ENCODE measurements around the gene KIF7. TPM values are rescaled to one million over a fixed set of nuclear protein-coding genes. Genes with fewer than 3 reads are reported as not detected.

The KIF7 gene
- polyA plus RNA-seq, 1 donor from 2014 or later: 5.2 TPM

- H3K9me3 ChIP-seq (ENCODE audit: low read length): no peaks in the 10 kb centered on the region
- H3K79me2 ChIP-seq (replicated peaks; ENCODE audit: insufficient read depth, low read length): no peaks in the 10 kb centered on the region
- H3K4me2 ChIP-seq (ENCODE audit: low read length): no peak overlapping the region
- peaks cover 8% of the 10 kb centered on the region for H3K36me3 ChIP-seq (ENCODE audit: insufficient read depth, low read length)
- H2AFZ ChIP-seq (ENCODE audit: low read depth, low read length): no peak overlapping the region
- H4K20me1 ChIP-seq (ENCODE audit: insufficient read depth): no peaks in the 10 kb centered on the region
- TF ChIP-seq REST (IDR thresholded peaks at IDR 0.05; ENCODE audit: borderline replicate concordance): no peak
- no peak for TF ChIP-seq TAF1 (IDR thresholded peaks at IDR 0.05; ENCODE audit: low read depth)
- no peak for TF ChIP-seq SMC3 (conservative IDR thresholded peaks at IDR 0.05; ENCODE audit: poor library complexity)
- TF ChIP-seq CTCF (IDR thresholded peaks at IDR 0.05; ENCODE audit: poor library complexity, severe bottlenecking): no peak
- TF ChIP-seq RAD21 (conservative IDR thresholded peaks at IDR 0.05): no peak
- TF ChIP-seq EZH2 (IDR thresholded peaks at IDR 0.05; ENCODE audit: borderline replicate concordance, insufficient read depth, low read length, poor library complexity, severe bottlenecking): no peak
- no peak for TF ChIP-seq MXI1 (conservative IDR thresholded peaks at IDR 0.05; ENCODE audit: poor library complexity, severe bottlenecking)
- no peak for TF ChIP-seq POLR2AphosphoS5 (IDR thresholded peaks at IDR 0.05)
- TF ChIP-seq EP300 (conservative IDR thresholded peaks at IDR 0.05; ENCODE audit: poor library complexity, severe bottlenecking): no peak
- no peaks in the 10 kb centered on the region for H3K27me3 ChIP-seq (ENCODE audit: insufficient read depth, low read depth, low read length)
- no peaks in the 10 kb centered on the region for H3K9me2 ChIP-seq (ENCODE audit: insufficient read depth, low read length)
- no peaks in the 10 kb centered on the region for H3F3A ChIP-seq (ENCODE audit: insufficient read depth, low read length, poor library complexity, severe bottlenecking)
- no peak overlapping the region for H3K27ac ChIP-seq (ENCODE audit: low read length)
- H3K4me3 ChIP-seq (ENCODE audit: low read length): no peak overlapping the region
- no peak overlapping the region for H3K9ac ChIP-seq (ENCODE audit: low read length)
These were observed 22.5 kb downstream of the KIF7 start for GRCh38 chr15:89632563-89633430.

- H4K20me1 ChIP-seq (ENCODE audit: insufficient read depth): no peaks in the 10 kb centered on the region
- H3K36me3 ChIP-seq (ENCODE audit: insufficient read depth, low read length): peaks cover 8% of the 10 kb centered on the region
- H3K4me2 ChIP-seq (ENCODE audit: low read length): no peak overlapping the region
- H3K9me2 ChIP-seq (ENCODE audit: insufficient read depth, low read length): no peaks in the 10 kb centered on the region
- no peak overlapping the region for H3K4me3 ChIP-seq (ENCODE audit: low read length)
- no peaks in the 10 kb centered on the region for H3K79me2 ChIP-seq (replicated peaks; ENCODE audit: insufficient read depth, low read length)
- H2AFZ ChIP-seq (ENCODE audit: low read depth, low read length): no peak overlapping the region
- no peaks in the 10 kb centered on the region for H3F3A ChIP-seq (ENCODE audit: insufficient read depth, low read length, poor library complexity, severe bottlenecking)
- H3K27ac ChIP-seq (ENCODE audit: low read length): no peak overlapping the region
- H3K9me3 ChIP-seq (ENCODE audit: low read length): no peaks in the 10 kb centered on the region
- H3K9ac ChIP-seq (ENCODE audit: low read length): no peak overlapping the region
- no peak for TF ChIP-seq REST (IDR thresholded peaks at IDR 0.05; ENCODE audit: borderline replicate concordance)
- no peaks in the 10 kb centered on the region for H3K27me3 ChIP-seq (ENCODE audit: insufficient read depth, low read depth, low read length)
These were observed 23.4 kb downstream of the KIF7 start for GRCh38 chr15:89631902-89632264.
